CD4-positive, alpha-beta T cell (primary cell): Measurements from ENCODE around the gene PAX5. TPM values are rescaled to one million over a fixed set of nuclear protein-coding genes. Genes with fewer than 3 reads are reported as not detected.

ENCODE experiments used
- ATAC-seq: fragments of 200-7000 bp; cut with Tn5 transposase; one replicate; pipeline ENCODE4 v1.10.0; 2022; ENCODE audit warnings: mild to moderate bottlenecking; ENCODE audit not compliant: poor library complexity
- CTCF ChIA-PET: fragments of 350-600 bp; sonication (Branson Sonifier 250); formaldehyde crosslinking; loops from one replicate; lab custom pipeline; 2021; ENCODE audit warnings: antibody characterized with exemption, inconsistent platforms; lab: Charles Lee
- POLR2A ChIA-PET: fragments of 350-600 bp; sonication (Branson Sonifier 250); formaldehyde crosslinking; loops from one replicate; lab custom pipeline; 2021; ENCODE audit warnings: antibody characterized with exemption, inconsistent platforms; lab: Charles Lee
- DNase-seq, 14 experiments: peaks; one replicate each; pipeline ENCODE4 v3.0.0-alpha.2; 2013 to 2020; ENCODE audit warnings: mixed read lengths in 2 of 14
- H3K27ac ChIP-seq, 2 donors: one replicate each; pipeline versions ENCODE4 v1.5.1 to v1.7.0; 2013; ENCODE audit warnings: low read length in 2 of 2, low read depth in 1 of 2, mild to moderate bottlenecking in 1 of 2
- H3K27me3 ChIP-seq, 2 experiments: 1 replicate in 1 of 2; 2 replicates in 1 of 2; pipeline versions ENCODE4 v1.6.1 to v1.7.0; 2013; ENCODE audit warnings: low read length in 2 of 2, control low read depth in 1 of 2, mild to moderate bottlenecking in 1 of 2, moderate library complexity in 1 of 2; ENCODE audit not compliant: insufficient read depth in 2 of 2, control insufficient read depth in 1 of 2
- H3K36me3 ChIP-seq: one replicate; pipeline ENCODE4 v1.6.1; 2013; ENCODE audit warnings: low read length, control low read depth; ENCODE audit not compliant: insufficient read depth
- H3K4me1 ChIP-seq: one replicate; pipeline ENCODE4 v1.6.1; 2013; ENCODE audit warnings: low read length, control low read depth; ENCODE audit not compliant: insufficient read depth
- H3K4me3 ChIP-seq: one replicate; pipeline ENCODE4 v1.5.1; 2013; ENCODE audit warnings: mild to moderate bottlenecking, low read length, moderate library complexity
- H3K9me3 ChIP-seq, 2 experiments: 1 replicate in 1 of 2; 2 replicates in 1 of 2; pipeline versions ENCODE4 v1.6.1 to v1.7.0; 2013; ENCODE audit warnings: low read length in 2 of 2, mild to moderate bottlenecking in 2 of 2, control low read depth in 1 of 2, moderate library complexity in 1 of 2; ENCODE audit not compliant: control insufficient read depth in 1 of 2, insufficient read depth in 1 of 2
- H3K27ac Mint-ChIP-seq: one replicate; pipeline ENCODE4 v1.8.0; 2020; ENCODE audit warnings: mixed read lengths
- H3K27me3 Mint-ChIP-seq: one replicate; pipeline ENCODE4 v1.8.0; 2021; ENCODE audit warnings: mixed read lengths
- H3K36me3 Mint-ChIP-seq: one replicate; pipeline ENCODE4 v1.8.0; 2021; ENCODE audit warnings: low read depth, mixed read lengths
- H3K4me1 Mint-ChIP-seq: one replicate; pipeline ENCODE4 v1.8.0; 2021; ENCODE audit warnings: low read depth, mixed read lengths
- H3K4me3 Mint-ChIP-seq: one replicate; pipeline ENCODE4 v1.8.0; 2020; ENCODE audit warnings: mild to moderate bottlenecking, mixed read lengths
- H3K9me3 Mint-ChIP-seq: one replicate; pipeline ENCODE4 v1.8.0; 2020; ENCODE audit warnings: mixed read lengths
- intact Hi-C, 2 experiments: fragments of 100-400 bp; cut with DNase I in 1 of 2; cut with micrococcal nuclease in 1 of 2; formaldehyde crosslinking; loops; one replicate each; pipeline versions ENCODE4 v1.15.1 to v1.9.0; 2023 to 2025; cut with DNase I, micrococcal nuclease
- total RNA-seq, 174 experiments: library from RNA in 2 of 174; stranded (reverse) in 2 of 174; gene quantifications; one replicate each; pipeline ENCODE4 v1.2.3 and lab custom pipeline; 2021 to 2026
- TF ChIP-seq, protein P1 (sequence below): fragments of 200-600 bp; IDR thresholded peaks from one replicate; pipeline ENCODE4 v1.8.0; 2022; ENCODE audit warnings: antibody characterized with exemption, mild to moderate bottlenecking

PAX5 gene
- total RNA-seq, 2 experiments from 2014 or later: 0.03 to 0.11 TPM

DNA sequence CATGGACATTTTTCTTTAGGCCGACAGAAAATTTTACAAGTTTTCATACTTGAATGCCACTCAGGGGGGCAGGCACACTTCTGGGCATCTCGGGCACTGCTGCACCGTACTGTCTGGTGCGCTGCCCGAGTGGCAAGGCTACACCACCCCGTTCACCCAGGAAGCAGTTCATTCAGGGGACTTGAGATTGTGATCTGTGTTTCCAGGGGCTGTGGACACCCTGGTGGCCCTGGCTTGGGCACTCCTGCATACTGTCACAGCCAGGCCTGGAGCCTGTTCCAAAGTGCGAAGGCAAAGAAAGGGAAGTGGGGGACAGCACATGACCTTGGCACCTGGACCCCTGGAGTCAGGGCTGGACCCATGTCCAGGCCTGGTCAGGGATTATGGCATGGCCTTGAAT lies 197.6 kb downstream of the PAX5 start:
- DNase-seq (no peak), ATAC-seq (no peak)
- Histone ChIP-seq H3K4me1 (no peaks in the 10 kb centered on the region), H3K36me3 (no peaks in the 10 kb centered on the region), H3K9me3 (no peaks in the 10 kb centered on the region), H3K4me3 (no peak overlapping the region), H3K27me3 (no peaks in the 10 kb centered on the region), H3K27ac (no peak overlapping the region)
- H3K36me3 Mint-ChIP-seq: no peaks in the 10 kb centered on the region
- intact Hi-C loops: no loop called here
- ChIA-PET POLR2A (no interaction called here), CTCF (no interaction called here)
- TF ChIP-seq, protein P1, sequence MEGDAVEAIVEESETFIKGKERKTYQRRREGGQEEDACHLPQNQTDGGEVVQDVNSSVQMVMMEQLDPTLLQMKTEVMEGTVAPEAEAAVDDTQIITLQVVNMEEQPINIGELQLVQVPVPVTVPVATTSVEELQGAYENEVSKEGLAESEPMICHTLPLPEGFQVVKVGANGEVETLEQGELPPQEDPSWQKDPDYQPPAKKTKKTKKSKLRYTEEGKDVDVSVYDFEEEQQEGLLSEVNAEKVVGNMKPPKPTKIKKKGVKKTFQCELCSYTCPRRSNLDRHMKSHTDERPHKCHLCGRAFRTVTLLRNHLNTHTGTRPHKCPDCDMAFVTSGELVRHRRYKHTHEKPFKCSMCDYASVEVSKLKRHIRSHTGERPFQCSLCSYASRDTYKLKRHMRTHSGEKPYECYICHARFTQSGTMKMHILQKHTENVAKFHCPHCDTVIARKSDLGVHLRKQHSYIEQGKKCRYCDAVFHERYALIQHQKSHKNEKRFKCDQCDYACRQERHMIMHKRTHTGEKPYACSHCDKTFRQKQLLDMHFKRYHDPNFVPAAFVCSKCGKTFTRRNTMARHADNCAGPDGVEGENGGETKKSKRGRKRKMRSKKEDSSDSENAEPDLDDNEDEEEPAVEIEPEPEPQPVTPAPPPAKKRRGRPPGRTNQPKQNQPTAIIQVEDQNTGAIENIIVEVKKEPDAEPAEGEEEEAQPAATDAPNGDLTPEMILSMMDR: no peak
- no peaks in the 10 kb centered on the region for H3K27me3 Mint-ChIP-seq
- H3K9me3 Mint-ChIP-seq: no peaks in the 10 kb centered on the region
- H3K4me3 Mint-ChIP-seq: no peak overlapping the region
- H3K27ac Mint-ChIP-seq: no peak overlapping the region
- no peaks in the 10 kb centered on the region for H3K4me1 Mint-ChIP-seq

DNA sequence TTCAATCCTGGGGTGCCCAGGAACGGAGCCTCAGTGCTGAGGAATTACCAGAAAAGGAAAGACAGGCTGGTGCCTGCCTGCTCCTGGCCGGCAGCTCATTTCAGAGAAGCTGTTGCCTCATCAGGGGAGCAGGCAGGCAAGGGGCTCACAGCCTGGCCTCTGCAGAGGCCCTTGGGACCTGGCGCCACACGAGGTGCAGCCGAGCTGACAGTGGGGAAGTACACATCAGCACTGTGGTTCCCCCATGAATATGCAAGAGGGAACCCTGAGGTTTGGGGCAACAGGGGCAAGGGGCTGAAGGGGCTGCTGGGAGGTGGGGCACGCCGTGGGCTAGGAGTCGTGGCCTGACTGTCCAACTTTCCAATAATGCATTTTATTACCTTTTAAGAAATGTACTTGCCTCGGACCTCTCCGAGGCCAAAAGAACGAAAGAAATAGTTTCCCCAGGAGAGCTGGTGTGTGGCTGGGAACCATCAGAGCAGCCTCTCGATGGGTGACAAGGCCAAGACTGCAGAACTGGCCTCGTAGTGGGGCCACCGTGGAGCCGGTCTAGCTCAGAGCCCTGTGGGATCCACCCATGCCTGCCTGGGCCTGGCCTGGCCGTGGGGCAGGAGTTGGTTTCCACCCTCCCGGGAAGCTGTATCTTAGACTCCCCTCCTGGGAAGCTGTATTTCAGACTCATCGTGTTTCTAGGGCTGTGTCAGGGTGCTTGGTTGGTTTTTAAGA lies 198.6 kb downstream of the PAX5 start:
- intact Hi-C loops: no loop called here

DNA sequence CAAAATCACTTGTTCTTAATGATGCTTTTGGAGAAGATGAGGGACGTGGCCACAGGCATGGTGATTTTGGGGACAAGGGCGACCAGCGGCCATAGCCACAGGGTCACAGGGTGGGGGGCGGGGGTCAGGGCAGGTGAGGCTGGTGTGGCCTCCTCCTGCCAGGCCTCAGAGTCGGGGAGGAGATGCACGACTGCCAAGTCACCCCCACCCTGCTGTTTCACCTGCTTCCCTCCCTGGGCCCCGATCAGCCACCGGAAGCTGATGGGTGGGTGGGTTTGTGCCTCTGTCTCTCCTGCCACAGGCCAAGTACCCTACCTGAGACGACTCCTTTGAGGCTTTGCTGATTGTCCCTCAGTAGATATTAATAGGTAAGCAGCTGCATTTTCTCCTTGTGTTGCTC lies 199.3 kb downstream of the PAX5 start:
- no peak overlapping the region for H3K4me3 ChIP-seq
- no peaks in the 10 kb centered on the region for H3K4me1 ChIP-seq
- H3K27ac ChIP-seq: no peak overlapping the region
- TF ChIP-seq, protein P1: no peak
- DNase-seq (no peak), ATAC-seq (no peak)
- H3K27ac Mint-ChIP-seq: no peak overlapping the region
- H3K4me3 Mint-ChIP-seq: no peak overlapping the region
- no peaks in the 10 kb centered on the region for H3K36me3 Mint-ChIP-seq
- no peaks in the 10 kb centered on the region for H3K27me3 Mint-ChIP-seq
- ChIA-PET CTCF (no interaction called here), POLR2A (no interaction called here)
- intact Hi-C loops: no loop called here
- H3K4me1 Mint-ChIP-seq: no peaks in the 10 kb centered on the region
- no peaks in the 10 kb centered on the region for H3K27me3 ChIP-seq
- no peaks in the 10 kb centered on the region for H3K9me3 ChIP-seq
- H3K36me3 ChIP-seq: no peaks in the 10 kb centered on the region
- no peaks in the 10 kb centered on the region for H3K9me3 Mint-ChIP-seq

More for the DNA sequence above, 198.6 kb downstream of the PAX5 start:
- H3K27me3 ChIP-seq: no peaks in the 10 kb centered on the region
- H3K27me3 Mint-ChIP-seq: no peaks in the 10 kb centered on the region
- no peaks in the 10 kb centered on the region for H3K4me1 Mint-ChIP-seq
- ChIA-PET POLR2A (no interaction called here), CTCF (no interaction called here)
- no peak overlapping the region for H3K27ac ChIP-seq
- no peaks in the 10 kb centered on the region for H3K9me3 ChIP-seq
- H3K36me3 ChIP-seq: no peaks in the 10 kb centered on the region
- no peak overlapping the region for H3K4me3 Mint-ChIP-seq
- DNase-seq (no peak), ATAC-seq (no peak)
- no peaks in the 10 kb centered on the region for H3K36me3 Mint-ChIP-seq
- no peaks in the 10 kb centered on the region for H3K9me3 Mint-ChIP-seq
- TF ChIP-seq, protein P1: no peak
- H3K4me1 ChIP-seq: no peaks in the 10 kb centered on the region
- no peak overlapping the region for H3K27ac Mint-ChIP-seq
- H3K4me3 ChIP-seq: no peak overlapping the region
